Natural killer cell (primary cell): ENCODE data around the gene STRADB. TPM values are rescaled to one million over a fixed set of nuclear protein-coding genes. Genes with fewer than 3 reads are reported as not detected.
A peak's percentile ranks its signal among the peaks of the same experiment; 100 is the strongest.

Experiments used
- ATAC-seq, 3 donors: fragments of 150-1000 bp in 2 of 3; fragments of 200-7000 bp in 1 of 3; cut with Tn5 transposase; 1 replicate in 1 of 3; 2 replicates in 2 of 3; pipeline ENCODE4 v1.10.0; 2021; ENCODE audit warnings: mild to moderate bottlenecking in 2 of 3, moderate library complexity in 2 of 3
- DNase-seq, 2 donors: peaks; one replicate each; pipeline versions ENCODE4 v3.0.0 to v3.0.0-alpha.2; 2013 to 2021; ENCODE audit warnings: mixed read lengths in 1 of 2
- H3K27ac ChIP-seq: one replicate; pipeline ENCODE4 v1.5.1; 2013; ENCODE audit warnings: mild to moderate bottlenecking, low read length
- H3K27me3 ChIP-seq: one replicate; pipeline ENCODE4 v1.6.1; 2013; ENCODE audit warnings: low read length; ENCODE audit not compliant: control insufficient read depth, insufficient read depth
- H3K36me3 ChIP-seq: one replicate; pipeline ENCODE4 v1.6.1; 2013; ENCODE audit warnings: low read length; ENCODE audit not compliant: control insufficient read depth, insufficient read depth
- H3K4me1 ChIP-seq: one replicate; pipeline ENCODE4 v1.6.1; 2013; ENCODE audit warnings: low read length; ENCODE audit not compliant: control insufficient read depth, insufficient read depth
- H3K4me3 ChIP-seq: one replicate; pipeline ENCODE4 v1.5.1; 2013; ENCODE audit warnings: low read length
- H3K9me3 ChIP-seq: one replicate; pipeline ENCODE4 v1.6.1; 2013; ENCODE audit warnings: low read length; ENCODE audit not compliant: control insufficient read depth, insufficient read depth
- H3K27ac Mint-ChIP-seq, 2 donors: one replicate each; pipeline ENCODE4 v1.8.0; 2022; ENCODE audit warnings: mild to moderate bottlenecking in 2 of 2, mixed read lengths in 2 of 2, moderate library complexity in 1 of 2
- H3K27me3 Mint-ChIP-seq, 2 donors: one replicate each; pipeline ENCODE4 v1.8.0; 2022; ENCODE audit warnings: low read depth in 2 of 2, mixed read lengths in 2 of 2
- H3K36me3 Mint-ChIP-seq: one replicate; pipeline ENCODE4 v1.8.0; 2022; ENCODE audit warnings: mixed read lengths
- H3K4me1 Mint-ChIP-seq, 2 donors: one replicate each; pipeline ENCODE4 v1.8.0; 2022; ENCODE audit warnings: mixed read lengths in 2 of 2
- H3K4me3 Mint-ChIP-seq: one replicate; pipeline ENCODE4 v1.8.0; 2022; ENCODE audit warnings: mild to moderate bottlenecking, moderate library complexity, mixed read lengths
- H3K9me3 Mint-ChIP-seq, 2 donors: one replicate each; pipeline ENCODE4 v1.8.0; 2022; ENCODE audit warnings: mixed read lengths in 2 of 2
- CTCF ChIP-seq: fragments of 200-600 bp; IDR thresholded peaks from one replicate; pipeline ENCODE4 v1.8.0; 2022; ENCODE audit warnings: antibody characterized with exemption
- WGBS: methylation state at CpG from one replicate; pipeline ENCODE4 v1.1.7; 2013; ENCODE audit warnings: missing lambda C conversion rate; ENCODE audit not compliant: insufficient coverage; 5-methylcytosine and 5-hydroxymethylcytosine counted together
- intact Hi-C: fragments of 100-400 bp; cut with micrococcal nuclease; formaldehyde crosslinking; loops from one replicate; pipeline ENCODE4 v1.14.2; 2022
- total RNA-seq, 4 donors: library from RNA; stranded (reverse); fragments of 120-200 nt in 1 of 4; gene quantifications; one replicate each; pipeline versions ENCODE4 v1.2.3 to v1.2.4, GENCODE V29; 2013 to 2022

Gene STRADB
- total RNA-seq, 3 donors from 2014 or later (not counting 1 experiment from before 2014, with no cell fraction given): 11.8 to 15.3 (median 14.7) TPM

GRCh38 chr2:201407265-201407664, 44.3 kb upstream of the STRADB start:
- H3K4me1 ChIP-seq: no peaks in the 10 kb centered on the region
- H3K9me3 ChIP-seq: no peaks in the 10 kb centered on the region
- DNase-seq (no peak), ATAC-seq (no peak)
- Mint-ChIP-seq H3K9me3 (no peaks in the 10 kb centered on the region), H3K36me3 (peaks cover 6% of the 10 kb centered on the region), H3K4me1 (peaks cover 22 to 32% of the 10 kb centered on the region in 2 donors), H3K4me3 (no peak overlapping the region), H3K27me3 (no peaks in the 10 kb centered on the region), H3K27ac (no peak overlapping the region)
- no peaks in the 10 kb centered on the region for H3K27me3 ChIP-seq
- H3K27ac ChIP-seq: no peak overlapping the region
- no peak for TF ChIP-seq CTCF
- WGBS: 100% methylated on average over 2 of the region's 2 CpGs
- peaks cover 6% of the 10 kb centered on the region for H3K36me3 ChIP-seq
- no peak overlapping the region for H3K4me3 ChIP-seq
- intact Hi-C loops: no loop called here

GRCh38 chr2:201408931-201409330, 42.6 kb upstream of the STRADB start:
- peaks cover 27 to 31% of the 10 kb centered on the region in 2 donors for H3K4me1 Mint-ChIP-seq
- intact Hi-C loops: no loop called here
- H3K27ac ChIP-seq: no peak overlapping the region

GRCh38 chr2:201411421-201411820, 40.1 kb upstream of the STRADB start:
- peaks cover 8% of the 10 kb centered on the region for H3K4me1 ChIP-seq
- peaks cover 6% of the 10 kb centered on the region for H3K36me3 Mint-ChIP-seq
- H3K27me3 ChIP-seq: no peaks in the 10 kb centered on the region
- no peak overlapping the region for H3K4me3 ChIP-seq
- H3K27ac Mint-ChIP-seq: no peak overlapping the region
- H3K27ac ChIP-seq: no peak overlapping the region
- DNase-seq: no peak
- H3K27me3 Mint-ChIP-seq: no peaks in the 10 kb centered on the region
- H3K36me3 ChIP-seq: peaks cover 6% of the 10 kb centered on the region
- ATAC-seq: no peak
- intact Hi-C loops: no loop called here
- H3K9me3 Mint-ChIP-seq: no peaks in the 10 kb centered on the region
- H3K4me3 Mint-ChIP-seq: peak overlapping the region; percentile 22
- no peaks in the 10 kb centered on the region for H3K9me3 ChIP-seq
- no peak for TF ChIP-seq CTCF
- peaks cover 17 to 19% of the 10 kb centered on the region in 2 donors for H3K4me1 Mint-ChIP-seq

More at GRCh38 chr2:201408931-201409330, 42.6 kb upstream of the STRADB start:
- Mint-ChIP-seq H3K27ac (no peak overlapping the region), H3K4me3 (no peak overlapping the region), H3K36me3 (peaks cover 6% of the 10 kb centered on the region), H3K27me3 (no peaks in the 10 kb centered on the region), H3K9me3 (no peaks in the 10 kb centered on the region)
- no peak for ATAC-seq
- no CpG with 5 or more reads among the region's 3 CpGs for WGBS
- DNase-seq: no peak
- Histone ChIP-seq H3K4me3 (no peak overlapping the region), H3K36me3 (peaks cover 6% of the 10 kb centered on the region), H3K4me1 (peaks cover 8% of the 10 kb centered on the region), H3K27me3 (no peaks in the 10 kb centered on the region), H3K9me3 (no peaks in the 10 kb centered on the region)
- no peak for TF ChIP-seq CTCF

DNA sequence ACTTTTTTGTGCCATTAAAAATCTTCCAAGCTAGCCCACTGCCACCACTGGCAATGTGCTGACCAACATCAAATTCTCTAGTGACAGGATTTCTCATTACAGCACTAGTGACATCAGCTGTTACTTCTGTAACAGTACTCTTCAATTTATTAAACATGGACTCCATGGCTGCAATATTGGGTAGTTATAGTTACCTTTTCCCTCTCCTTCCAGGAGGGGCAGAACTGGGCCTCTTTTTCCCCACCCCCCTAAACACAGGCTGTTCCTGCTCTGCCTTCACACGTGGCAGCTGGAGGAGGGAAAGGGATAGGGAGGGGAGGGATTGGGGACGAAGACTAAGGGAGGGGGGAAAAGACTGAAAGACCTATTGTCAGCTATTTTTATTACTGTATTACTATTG, 38.4 kb upstream of the STRADB start:
- Histone ChIP-seq H3K9me3 (no peaks in the 10 kb centered on the region), H3K27ac (peak overlapping the region; percentile 73), H3K36me3 (no peaks in the 10 kb centered on the region), H3K4me1 (peaks cover 8% of the 10 kb centered on the region), H3K27me3 (no peaks in the 10 kb centered on the region), H3K4me3 (no peak overlapping the region)
- Mint-ChIP-seq H3K27me3 (no peaks in the 10 kb centered on the region), H3K4me1 (peaks cover 17 to 19% of the 10 kb centered on the region in 2 donors), H3K4me3 (no peak overlapping the region), H3K36me3 (peaks cover 6% of the 10 kb centered on the region), H3K27ac (no peak overlapping the region), H3K9me3 (no peaks in the 10 kb centered on the region)
- intact Hi-C loops: no loop called here
- ATAC-seq: no peak
- DNase-seq: no peak
- no peak for TF ChIP-seq CTCF
- no CpG with 5 or more reads among the region's 2 CpGs for WGBS
